Measurements from ENCODE around the gene LTB.

- TF ChIP-seq FOS (IDR thresholded peaks at IDR 0.05; ENCODE audit: low read depth, low read length), result no peak
- TF ChIP-seq CTCF (conservative IDR thresholded peaks at IDR 0.05; ENCODE audit: low read depth, low read length), result no peak
- TF ChIP-seq POLR2A (IDR thresholded peaks at IDR 0.05; ENCODE audit: low read depth, low read length), result no peak
- TF ChIP-seq ELK1 (IDR thresholded peaks at IDR 0.05; ENCODE audit: borderline replicate concordance, low read depth, low read length), result no peak
- TF ChIP-seq SMC3 (IDR thresholded peaks at IDR 0.05; ENCODE audit: low read depth, low read length), result no peak
- TF ChIP-seq NFE2L2 (IDR thresholded peaks at IDR 0.05; ENCODE audit: low read depth, low read length), result no peak
Observed at GRCh38 chr6:31530659-31531058, 51.6 kb downstream of the LTB start.
